IMR-90 (cell line): ENCODE data around the gene TRIM62. TPM values are rescaled to one million over a fixed set of nuclear protein-coding genes. Genes with fewer than 3 reads are reported as not detected.

Source experiments
- ATAC-seq: fragments of 200-7000 bp; cut with Tn5 transposase; 2 replicates; pipeline ENCODE4 v1.9.1; 2020; ENCODE audit warnings: low read depth, mild to moderate bottlenecking, moderate library complexity
- BruUV-seq: library from RNA; stranded (reverse); fragments of 400-500 nt; replicated peaks from 2 replicates; lab custom pipeline; 2021; lab: Mats Ljungman, UMichigan
- CTCF ChIA-PET: fragments of 300-600 bp; formaldehyde crosslinking; extraction: SDS; loops from one replicate; lab custom pipeline; 2021; ENCODE audit warnings: antibody characterized with exemption; lab: Yijun Ruan, JAX
- POLR2A ChIA-PET: fragments of 300-600 bp; sonication (Branson Sonifier 250); formaldehyde crosslinking; loops from one replicate; lab custom pipeline; 2022; ENCODE audit warnings: antibody characterized with exemption; ENCODE audit not compliant: unreplicated experiment; lab: Charles Lee
- DNase-seq: peaks from one replicate; pipeline ENCODE4 v3.0.0; 2013
- H2AFZ ChIP-seq: replicated peaks from 2 replicates; pipeline ENCODE3; 2013; ENCODE audit warnings: low read length, mild to moderate bottlenecking; ENCODE audit not compliant: poor library complexity
- H2AK5ac ChIP-seq: 2 replicates; pipeline ENCODE4 v1.6.1; 2013; ENCODE audit warnings: low read depth, low read length, inconsistent platforms
- H2AK9ac ChIP-seq: replicated peaks from 2 replicates; pipeline ENCODE3; 2013; ENCODE audit warnings: mild to moderate bottlenecking, low read depth, low read length, moderate library complexity; ENCODE audit not compliant: poor library complexity
- H2BK120ac ChIP-seq: 2 replicates; pipeline ENCODE4 v1.6.1; 2013; ENCODE audit warnings: low read depth, low read length, inconsistent platforms
- H2BK15ac ChIP-seq: 3 replicates; pipeline ENCODE4 v1.6.1; 2013; ENCODE audit warnings: low read depth, low read length, inconsistent platforms
- H2BK20ac ChIP-seq: 2 replicates; pipeline ENCODE4 v1.6.1; 2013; ENCODE audit warnings: low read depth, mild to moderate bottlenecking, inconsistent platforms, low read length, moderate library complexity
- H2BK5ac ChIP-seq: 2 replicates; pipeline ENCODE4 v1.6.1; 2013; ENCODE audit warnings: mild to moderate bottlenecking, low read depth, low read length, inconsistent platforms; ENCODE audit not compliant: poor library complexity, severe bottlenecking
- H3K14ac ChIP-seq: replicated peaks from 2 replicates; pipeline ENCODE4 v1.6.1; 2013; ENCODE audit warnings: low read depth, low read length, inconsistent platforms
- H3K18ac ChIP-seq: 2 replicates; pipeline ENCODE4 v1.6.1; 2013; ENCODE audit warnings: low read depth, low read length, control low read depth
- H3K23ac ChIP-seq: 2 replicates; pipeline ENCODE4 v1.6.1; 2013; ENCODE audit warnings: low read depth, low read length, inconsistent platforms
- H3K27ac ChIP-seq: 2 replicates; pipeline ENCODE4 v1.5.1; 2013; ENCODE audit warnings: mild to moderate bottlenecking, control low read depth, low read length; ENCODE audit not compliant: insufficient read depth
- H3K27me3 ChIP-seq: 2 replicates; pipeline ENCODE4 v1.6.1; 2013; ENCODE audit warnings: low read length; ENCODE audit not compliant: control insufficient read depth, insufficient read depth
- H3K36me3 ChIP-seq: 2 replicates; pipeline ENCODE4 v1.6.1; 2013; ENCODE audit warnings: low read length, mixed read lengths; ENCODE audit not compliant: control insufficient read depth, insufficient read depth
- H3K4ac ChIP-seq: 2 replicates; pipeline ENCODE4 v1.6.1; 2013; ENCODE audit warnings: low read depth, low read length, inconsistent platforms
- H3K4me1 ChIP-seq: 2 replicates; pipeline ENCODE4 v1.6.1; 2013; ENCODE audit warnings: low read length, mixed read lengths; ENCODE audit not compliant: control insufficient read depth, insufficient read depth
- H3K4me2 ChIP-seq: 2 replicates; pipeline ENCODE4 v1.6.1; 2013; ENCODE audit warnings: low read depth, mild to moderate bottlenecking, control low read depth, low read length, moderate library complexity
- H3K4me3 ChIP-seq: 2 replicates; pipeline ENCODE4 v1.5.1; 2013; ENCODE audit warnings: low read depth, mild to moderate bottlenecking, control low read depth, low read length, moderate library complexity; ENCODE audit not compliant: insufficient read depth
- H3K56ac ChIP-seq: 2 replicates; pipeline ENCODE4 v1.6.1; 2013; ENCODE audit warnings: low read length, inconsistent platforms; ENCODE audit not compliant: insufficient read depth; ENCODE audit errors: extremely low read depth
- H3K79me1 ChIP-seq, 2 experiments: 2 replicates each; pipeline ENCODE4 v1.6.1; 2013; ENCODE audit warnings: low read length in 2 of 2, inconsistent platforms in 1 of 2, low read depth in 1 of 2
- H3K9ac ChIP-seq: 2 replicates; pipeline ENCODE4 v1.6.1; 2013; ENCODE audit warnings: low read depth, low read length, control low read depth
- H3K9me1 ChIP-seq: 2 replicates; pipeline ENCODE4 v1.6.1; 2013; ENCODE audit warnings: low read length, inconsistent platforms; ENCODE audit not compliant: insufficient read depth
- H3K9me3 ChIP-seq: 2 replicates; pipeline ENCODE4 v1.6.1; 2013; ENCODE audit warnings: low read length; ENCODE audit not compliant: control insufficient read depth, insufficient read depth
- H4K20me1 ChIP-seq: 2 replicates; pipeline ENCODE4 v1.6.1; 2013; ENCODE audit warnings: low read length, inconsistent platforms; ENCODE audit not compliant: insufficient read depth
- H4K5ac ChIP-seq: 2 replicates; pipeline ENCODE4 v1.6.1; 2013; ENCODE audit warnings: mild to moderate bottlenecking, low read depth, low read length, control low read depth
- H4K8ac ChIP-seq, 2 experiments: 2 replicates each; pipeline ENCODE4 v1.6.1; 2013; ENCODE audit warnings: low read depth in 2 of 2, low read length in 2 of 2, control low read depth in 1 of 2, inconsistent platforms in 1 of 2
- H4K91ac ChIP-seq: 2 replicates; pipeline ENCODE4 v1.6.1; 2013; ENCODE audit warnings: low read depth, low read length, inconsistent platforms; ENCODE audit not compliant: insufficient read depth
- BHLHE40 ChIP-seq: fragments of 150-350 bp; IDR thresholded peaks from 2 replicates; pipeline ENCODE4 v1.6.1; 2016; ENCODE audit warnings: mild to moderate bottlenecking, low read depth, low read length
- CHD1 ChIP-seq: IDR thresholded peaks from 2 replicates; pipeline ENCODE4 v1.6.1; 2012; ENCODE audit warnings: low read depth, low read length, improper control_type of control experiment
- CTCF ChIP-seq: conservative IDR thresholded peaks from 2 replicates; pipeline ENCODE4 v1.5.1; 2012; ENCODE audit warnings: mild to moderate bottlenecking, low read depth, low read length, improper control_type of control experiment
- FOS ChIP-seq: fragments of 150-350 bp; IDR thresholded peaks from 2 replicates; pipeline ENCODE4 v1.6.1; 2016; ENCODE audit warnings: low read depth, low read length
- MAFK ChIP-seq: IDR thresholded peaks from 2 replicates; pipeline ENCODE4 v1.6.1; 2012; ENCODE audit warnings: low read depth, low read length, improper control_type of control experiment
- MAZ ChIP-seq: IDR thresholded peaks from 2 replicates; pipeline ENCODE4 v1.6.1; 2012; ENCODE audit warnings: low read depth, mild to moderate bottlenecking, low read length, improper control_type of control experiment, moderate library complexity, borderline replicate concordance
- NFE2L2 ChIP-seq: fragments of 150-350 bp; IDR thresholded peaks from 2 replicates; pipeline ENCODE4 v1.6.1; 2016; ENCODE audit warnings: low read depth, mild to moderate bottlenecking, low read length
- RAD21 ChIP-seq: IDR thresholded peaks from 2 replicates; pipeline ENCODE4 v1.6.1; 2012; ENCODE audit warnings: low read length, improper control_type of control experiment
- RFX5 ChIP-seq: IDR thresholded peaks from 2 replicates; pipeline ENCODE4 v1.8.0; 2012; ENCODE audit warnings: low read depth, mild to moderate bottlenecking, low read length, moderate library complexity
- WGBS, 2 experiments: methylation state at CpG; one replicate each; pipeline versions ENCODE4 v1.1.5 to v1.1.7; 2013; ENCODE audit warnings: missing lambda C conversion rate in 2 of 2; ENCODE audit not compliant: insufficient read length in 1 of 2; ENCODE audit errors: extremely low coverage in 2 of 2; 5-methylcytosine and 5-hydroxymethylcytosine counted together
- dilution Hi-C: fragments of 300-500 bp; cut with HindIII; formaldehyde crosslinking; loops from one replicate; pipeline ENCODE4 v1.14.3; 2018; ENCODE audit warnings: low sequenced_read_pairs; ENCODE audit not compliant: unreplicated experiment
- in situ Hi-C: fragments of 300-500 bp; cut with MboI; formaldehyde crosslinking; loops from 3 replicates; pipeline ENCODE4 v1.14.3; 2019; ENCODE audit warnings: low sequenced_read_pairs, inconsistent platforms, mixed read lengths
- intact Hi-C: fragments of 100-400 bp; cut with micrococcal nuclease; formaldehyde crosslinking; loops from 2 replicates; pipeline ENCODE4 v1.10.0; 2022
- polyA plus RNA-seq, 3 experiments: library from polyadenylated mRNA; depleted of rRNA; stranded (reverse); fragments of >200 nt; gene quantifications; 2 replicates each; pipeline ENCODE4 v1.2.3, GENCODE V29; 2012; ENCODE audit warnings: low replicate concordance in 1 of 3
- total RNA-seq: library from RNA; depleted of rRNA; stranded (reverse); fragments of >200 nt; gene quantifications from 2 replicates; pipeline ENCODE4 v1.2.3, GENCODE V29; 2012

TRIM62 gene
- total and polyA plus RNA-seq, 2 of the 4 experiments (the other 2 are of a cell fraction): 3.0 to 11.1 TPM

- Histone ChIP-seq H3K4me1 (peaks cover 3% of the 10 kb centered on the region; the same call in 1 of the 2 replicates), H3K4me3 (no peak overlapping the region), H4K5ac (no peak overlapping the region), H3K18ac (no peak overlapping the region), H2AK9ac (peak overlapping the region; percentile 20), H3K9ac (no peak overlapping the region), H3K9me1 (no peaks in the 10 kb centered on the region), H2BK5ac (no peak overlapping the region), H3K27ac (no peak overlapping the region), H3K27me3 (no peaks in the 10 kb centered on the region), H3K4ac (peak overlapping the region; percentile 11; the same call in 1 of the 2 replicates), H2BK20ac (no peak overlapping the region), H3K14ac (no peak overlapping the region), H4K20me1 (no peaks in the 10 kb centered on the region), H3K9me3 (no peaks in the 10 kb centered on the region), H2AFZ (peak overlapping the region; percentile 52), H4K91ac (peak overlapping the region; percentile 15), H3K56ac (no peak overlapping the region), H2BK120ac (no peak overlapping the region), H3K36me3 (no peaks in the 10 kb centered on the region), H3K23ac (no peak overlapping the region), H2AK5ac (no peak overlapping the region), H3K4me2 (no peak overlapping the region), H4K8ac (no peak overlapping the region), H2BK15ac (0 out of 3 replicates have a peak overlapping the region, but pooled peaks have one; percentile 40), H3K79me1 (peaks cover 6% of the 10 kb centered on the region in 2 experiments; a peak in 2 of 4 replicates)
- TF ChIP-seq CHD1 (no peak), FOS (no peak), RFX5 (no peak), RAD21 (no peak), BHLHE40 (no peak), MAZ (no peak), CTCF (no peak), MAFK (no peak), NFE2L2 (no peak)
- 100% methylated on average over 1 of the region's 8 CpGs; no CpG with 5 or more reads in 1 of the 2 experiments for WGBS, 2 experiments
- intact Hi-C loops (no loop called here), dilution Hi-C loops (no loop called here), in situ Hi-C loops (no loop called here)
- CTCF ChIA-PET: no interaction called here
- ATAC-seq: peak; percentile 36; the same call in 1 of the 2 replicates
- POLR2A ChIA-PET: no interaction called here
- peak; percentile 45 for DNase-seq
- BruUV-seq: no TSS peak
These were observed 61.2 kb downstream of the TRIM62 start for GRCh38 chr1:33120436-33121231.
